Loucy (cell line): ENCODE measurements around the gene THRAP3.

ENCODE experiments used
- EZH2phosphoT487 ChIP-seq: fragments of 200-600 bp; IDR thresholded peaks from 2 replicates; pipeline ENCODE4 v1.6.1; 2018; ENCODE audit warnings: antibody characterized with exemption, mild to moderate bottlenecking, moderate library complexity, borderline replicate concordance
- TF ChIP-seq, protein P1 (sequence below): fragments of 200-600 bp; sonication (generic); conservative IDR thresholded peaks from 2 replicates; pipeline ENCODE4 v1.5.1; 2014; ENCODE audit warnings: mild to moderate bottlenecking, antibody characterized with exemption, low read length

DNA sequence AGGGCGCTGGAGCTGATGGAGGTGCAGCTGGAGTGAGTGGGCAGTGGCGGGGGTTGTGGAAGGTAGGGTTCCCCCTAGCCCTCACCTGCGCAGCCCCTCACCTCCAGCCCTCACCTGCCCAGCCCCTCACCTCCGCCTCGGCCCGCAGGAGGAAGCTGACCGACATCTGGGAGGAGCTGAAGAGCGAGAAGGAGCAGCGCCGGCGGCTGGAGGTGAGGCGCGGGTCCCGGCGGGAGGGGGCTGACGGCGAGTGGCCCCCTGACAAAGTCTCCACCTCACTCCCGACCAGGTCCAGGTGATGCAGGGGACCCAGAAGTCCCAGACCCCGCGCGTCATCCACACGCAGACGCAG is 96.5 kb downstream of the THRAP3 start:
- TF ChIP-seq, protein P1, sequence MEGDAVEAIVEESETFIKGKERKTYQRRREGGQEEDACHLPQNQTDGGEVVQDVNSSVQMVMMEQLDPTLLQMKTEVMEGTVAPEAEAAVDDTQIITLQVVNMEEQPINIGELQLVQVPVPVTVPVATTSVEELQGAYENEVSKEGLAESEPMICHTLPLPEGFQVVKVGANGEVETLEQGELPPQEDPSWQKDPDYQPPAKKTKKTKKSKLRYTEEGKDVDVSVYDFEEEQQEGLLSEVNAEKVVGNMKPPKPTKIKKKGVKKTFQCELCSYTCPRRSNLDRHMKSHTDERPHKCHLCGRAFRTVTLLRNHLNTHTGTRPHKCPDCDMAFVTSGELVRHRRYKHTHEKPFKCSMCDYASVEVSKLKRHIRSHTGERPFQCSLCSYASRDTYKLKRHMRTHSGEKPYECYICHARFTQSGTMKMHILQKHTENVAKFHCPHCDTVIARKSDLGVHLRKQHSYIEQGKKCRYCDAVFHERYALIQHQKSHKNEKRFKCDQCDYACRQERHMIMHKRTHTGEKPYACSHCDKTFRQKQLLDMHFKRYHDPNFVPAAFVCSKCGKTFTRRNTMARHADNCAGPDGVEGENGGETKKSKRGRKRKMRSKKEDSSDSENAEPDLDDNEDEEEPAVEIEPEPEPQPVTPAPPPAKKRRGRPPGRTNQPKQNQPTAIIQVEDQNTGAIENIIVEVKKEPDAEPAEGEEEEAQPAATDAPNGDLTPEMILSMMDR = no peak
- no peak for TF ChIP-seq EZH2phosphoT487
